ENCODE results near the gene KIF3C.

- no peak for TF ChIP-seq CTCF (IDR thresholded peaks at IDR 0.05)
- TF ChIP-seq POLR2AphosphoS5 (IDR thresholded peaks at IDR 0.05; ENCODE audit: low read depth, low read length) = no peak
- no peak for TF ChIP-seq REST (IDR thresholded peaks at IDR 0.05; ENCODE audit: insufficient read depth in 1 of 2, low read depth in 2 of 2, low read length in 1 of 2)
- TF ChIP-seq SIN3A (IDR thresholded peaks at IDR 0.05; ENCODE audit: borderline replicate concordance, insufficient read depth, low read depth, low read length) = no peak
Measured at GRCh38 chr2:26017464-26018183, 35.3 kb upstream of the KIF3C start.

All from Panc1 (cell line).